ENCODE measurements around the gene DYRK4. TPM values are rescaled to one million over a fixed set of nuclear protein-coding genes. Genes with fewer than 3 reads are reported as not detected.

The DYRK4 gene
- total and polyA plus RNA-seq, 2 of the 13 experiments (the other 11 are each of a cell fraction or from before 2014, with no cell fraction given): 29.4 to 40.2 TPM

- ATAC-seq (no peak), FAIRE-seq (no peak), DNase-seq (ENCODE audit: low spot score) (no peak)
- POLR2A ChIA-PET: no interaction called here
- peaks cover 14% of the 10 kb centered on the region for H3K4me1 ChIP-seq (ENCODE audit: insufficient read depth, low read length)
- BruUV-seq (replicated peaks): no TSS peak
- H3K27ac ChIP-seq (ENCODE audit: extremely low read length, insufficient read depth, low read length): no peak overlapping the region
- CTCF ChIA-PET (ENCODE audit: low intra/inter-chr PET ratio, low total read pairs): no interaction called here
- no peak overlapping the region for H3K9ac ChIP-seq (ENCODE audit: insufficient read depth, low read depth, low read length)
- no peak overlapping the region for H3K4me2 ChIP-seq (ENCODE audit: low read depth, low read length)
- no peak overlapping the region for H2AFZ ChIP-seq (ENCODE audit: low read length)
- intact Hi-C loops (cut with micrococcal nuclease; ENCODE audit: unreplicated experiment): loop anchor here (10.0 kb wide), 1 partner anchor 146 kb away; no protein-coding TSS in a partner anchor
- no peaks in the 10 kb centered on the region for H4K20me1 ChIP-seq (ENCODE audit: insufficient read depth, low read length)
- H3K27me3 ChIP-seq (ENCODE audit: control insufficient read depth in 1 of 2, insufficient read depth in 2 of 2, low read length in 2 of 2): no peaks in the 10 kb centered on the region
- no peak overlapping the region for H3K4me3 ChIP-seq (replicated peaks in 1 of 3; ENCODE audit: insufficient read depth in 1 of 3, low read depth in 2 of 3, low read length in 3 of 3)
- H3K36me3 ChIP-seq (replicated peaks in 1 of 2; ENCODE audit: control insufficient read depth in 1 of 2, insufficient read depth in 2 of 2, low read length in 2 of 2): peaks cover 1 to 8% of the 10 kb centered on the region in 2 experiments; a peak in 3 of 5 replicates
- in situ Hi-C loops (cut with HindIII; ENCODE audit: extremely low pct_ligation_motif_present, low pct_unique_long_range_greater_than_20kb): no loop called here
- TF ChIP-seq DBP (CRISPR knock-in tag; IDR thresholded peaks at IDR 0.05; ENCODE audit: not compliant biosample characterization) (no peak), MAFG (CRISPR knock-in tag; IDR thresholded peaks at IDR 0.05) (no peak), SNAI1 (CRISPR knock-in tag; IDR thresholded peaks at IDR 0.05; ENCODE audit: borderline replicate concordance) (no peak), ZNF569 (CRISPR knock-in tag; IDR thresholded peaks at IDR 0.05; ENCODE audit: borderline replicate concordance) (no peak)
- no peaks in the 10 kb centered on the region for H3K9me3 ChIP-seq (ENCODE audit: low read length)
- H3K79me2 ChIP-seq (ENCODE audit: insufficient read depth, low read length): peaks cover 2% of the 10 kb centered on the region
- WGBS (ENCODE audit: low lambda C conversion rate): 96% methylated on average over 9 of the region's 9 CpGs
Measured at GRCh38 chr12:4609071-4609470, 47.1 kb downstream of the DYRK4 start.

GRCh38 chr12:4610481-4610880, 48.5 kb downstream of the DYRK4 start:
- CTCF ChIA-PET (ENCODE audit: low intra/inter-chr PET ratio, low total read pairs): no interaction called here
- no peak overlapping the region for H3K4me2 ChIP-seq (ENCODE audit: low read depth, low read length)
- H2AFZ ChIP-seq (ENCODE audit: low read length): no peak overlapping the region
- no peak overlapping the region for H3K4me3 ChIP-seq (replicated peaks in 1 of 3; ENCODE audit: insufficient read depth in 1 of 3, low read depth in 2 of 3, low read length in 3 of 3)
- POLR2A ChIA-PET: no interaction called here
- DNase-seq (ENCODE audit: low spot score) (no peak), FAIRE-seq (no peak), ATAC-seq (no peak)
- H3K9ac ChIP-seq (ENCODE audit: insufficient read depth, low read depth, low read length): no peak overlapping the region
- H3K4me1 ChIP-seq (ENCODE audit: insufficient read depth, low read length): peaks cover 12% of the 10 kb centered on the region
- peaks cover 1 to 11% of the 10 kb centered on the region in 2 experiments; a peak in 3 of 5 replicates for H3K36me3 ChIP-seq (replicated peaks in 1 of 2; ENCODE audit: control insufficient read depth in 1 of 2, insufficient read depth in 2 of 2, low read length in 2 of 2)
- H3K9me3 ChIP-seq (ENCODE audit: low read length): no peaks in the 10 kb centered on the region
- peaks cover 1% of the 10 kb centered on the region for H3K79me2 ChIP-seq (ENCODE audit: insufficient read depth, low read length)
- 66% methylated on average over 4 of the region's 4 CpGs for WGBS (ENCODE audit: low lambda C conversion rate)
- in situ Hi-C loops (cut with HindIII; ENCODE audit: extremely low pct_ligation_motif_present, low pct_unique_long_range_greater_than_20kb) (no loop called here), intact Hi-C loops (cut with micrococcal nuclease; ENCODE audit: unreplicated experiment) (no loop called here)
- no peaks in the 10 kb centered on the region for H3K27me3 ChIP-seq (ENCODE audit: control insufficient read depth in 1 of 2, insufficient read depth in 2 of 2, low read length in 2 of 2)
- no peak overlapping the region for H3K27ac ChIP-seq (ENCODE audit: extremely low read length, insufficient read depth, low read length)
- BruUV-seq (replicated peaks): no TSS peak
- H4K20me1 ChIP-seq (ENCODE audit: insufficient read depth, low read length): no peaks in the 10 kb centered on the region
- TF ChIP-seq HES4 (CRISPR knock-in tag; IDR thresholded peaks at IDR 0.05; ENCODE audit: borderline replicate concordance) (no peak), ZKSCAN5 (CRISPR knock-in tag; IDR thresholded peaks at IDR 0.05) (no peak), ZNF770 (CRISPR knock-in tag; IDR thresholded peaks at IDR 0.05) (no peak), NFYC (CRISPR knock-in tag; IDR thresholded peaks at IDR 0.05) (no peak), NR2C2 (CRISPR knock-in tag; IDR thresholded peaks at IDR 0.05; ENCODE audit: borderline replicate concordance) (no peak), ATM (IDR thresholded peaks at IDR 0.05; ENCODE audit: borderline replicate concordance) (no peak), SP2 (CRISPR knock-in tag; IDR thresholded peaks at IDR 0.05) (no peak), PRDM10 (CRISPR knock-in tag; IDR thresholded peaks at IDR 0.05; ENCODE audit: low read depth) (no peak)
